ENCODE data around the gene CCDC187.

The CCDC187 gene

GRCh38 chr9:136265561-136266355, 38.1 kb downstream of the CCDC187 start:
- DNase-seq: no peak

DNA sequence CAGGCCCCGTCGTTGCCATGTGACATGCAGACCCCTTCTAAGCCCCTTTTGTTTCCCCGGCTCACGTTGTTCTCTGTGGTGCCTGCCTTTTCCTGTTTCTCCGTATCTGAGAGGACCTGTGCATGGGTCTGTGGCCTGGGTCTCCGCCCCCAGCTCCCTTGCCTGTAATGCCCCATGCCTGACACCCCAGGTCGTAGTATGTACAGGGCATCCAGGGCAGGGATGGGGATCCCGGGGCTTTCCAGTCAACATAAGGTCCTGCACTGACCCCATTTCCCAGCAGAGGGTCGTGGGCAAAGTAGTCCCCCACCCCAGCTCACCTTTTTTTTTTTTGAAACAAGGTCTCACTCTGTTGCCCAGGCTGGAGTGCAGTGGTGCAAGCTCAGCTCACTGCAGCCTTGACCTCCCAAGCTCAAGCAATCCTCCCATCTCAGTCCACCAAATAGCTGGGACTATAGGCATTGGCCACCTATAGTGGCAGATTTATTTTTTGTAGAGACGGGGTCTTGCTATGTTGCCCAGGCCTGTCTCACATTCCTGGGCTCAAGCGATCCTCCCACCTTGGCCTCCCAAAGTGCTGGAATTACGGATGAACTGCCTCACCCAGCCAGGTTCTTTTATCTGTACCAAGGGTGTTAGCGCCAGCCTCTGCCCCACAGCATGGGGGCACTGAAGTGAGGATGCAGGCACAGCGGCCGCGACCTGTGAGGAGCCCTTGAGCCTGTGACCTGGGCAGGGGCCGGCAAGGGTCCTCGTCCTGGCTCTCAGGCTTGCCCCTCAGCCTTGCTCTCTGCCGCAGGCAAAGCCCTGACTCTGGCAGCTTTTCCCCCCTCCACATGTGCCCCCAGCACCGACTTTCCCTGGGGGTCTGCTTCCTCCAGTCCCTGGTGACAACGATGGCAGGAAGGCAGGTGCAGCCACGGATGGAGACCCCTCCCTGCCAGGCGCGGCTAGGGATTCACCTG, 39.2 kb downstream of the CCDC187 start:
- DNase-seq: no peak

GRCh38 chr9:136264031-136264430, 39.9 kb downstream of the CCDC187 start:
- no peak for DNase-seq

DNA sequence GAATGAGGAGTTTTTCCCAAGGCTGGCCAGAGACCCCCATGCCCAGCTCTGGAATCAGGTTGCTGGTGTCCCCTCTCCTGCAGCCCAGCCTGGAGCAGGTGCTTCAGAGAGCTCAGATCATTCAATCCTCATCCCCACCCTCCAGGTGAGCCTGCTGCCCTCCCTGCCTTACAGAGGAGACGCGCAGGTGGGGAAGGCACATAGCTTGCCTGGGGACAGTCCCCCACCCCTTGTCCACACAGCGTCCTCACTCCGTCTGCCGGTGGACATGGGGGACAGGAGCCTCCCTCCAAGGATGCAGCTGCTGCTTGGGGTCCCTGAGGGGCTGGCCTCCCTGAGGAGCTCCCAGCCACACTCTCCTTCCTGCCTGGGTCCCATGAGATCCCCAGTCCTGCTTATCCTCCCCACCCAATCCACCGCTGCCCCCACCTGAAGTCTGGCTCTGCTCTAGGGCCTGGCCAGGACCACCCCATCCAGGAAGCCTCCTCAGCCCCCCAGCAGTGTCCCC, 41.2 kb downstream of the CCDC187 start:
- no peak for DNase-seq

- DNase-seq: no peak
These were observed 42.0 kb downstream of the CCDC187 start for GRCh38 chr9:136261686-136262430.

DNA sequence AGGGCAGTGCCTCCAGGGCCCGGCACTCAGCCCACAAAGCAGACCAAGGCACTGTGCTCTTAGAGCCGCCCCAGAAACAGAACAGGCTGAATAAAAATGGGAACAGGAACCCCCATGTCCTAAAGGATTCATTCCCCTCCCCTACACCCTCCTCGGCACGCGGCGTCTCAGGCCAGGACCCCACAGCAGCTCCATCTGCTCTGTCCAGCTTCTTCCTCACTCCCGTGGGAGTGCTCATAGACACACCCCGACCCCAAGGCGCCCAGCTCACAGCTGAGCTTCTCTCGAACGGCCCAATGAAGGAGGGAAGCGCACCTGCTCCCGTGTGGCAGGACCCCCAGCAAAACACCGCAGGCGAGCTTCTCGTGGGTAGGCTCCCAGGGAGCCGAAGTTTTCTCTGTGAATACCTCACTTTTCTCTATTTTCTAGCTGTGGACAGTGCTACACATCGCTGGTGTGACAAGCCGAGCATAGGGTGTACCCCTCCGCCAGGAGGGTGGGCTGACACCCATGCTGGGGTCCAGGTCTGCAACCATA, 42.9 kb downstream of the CCDC187 start:
- DNase-seq: no peak

DNA sequence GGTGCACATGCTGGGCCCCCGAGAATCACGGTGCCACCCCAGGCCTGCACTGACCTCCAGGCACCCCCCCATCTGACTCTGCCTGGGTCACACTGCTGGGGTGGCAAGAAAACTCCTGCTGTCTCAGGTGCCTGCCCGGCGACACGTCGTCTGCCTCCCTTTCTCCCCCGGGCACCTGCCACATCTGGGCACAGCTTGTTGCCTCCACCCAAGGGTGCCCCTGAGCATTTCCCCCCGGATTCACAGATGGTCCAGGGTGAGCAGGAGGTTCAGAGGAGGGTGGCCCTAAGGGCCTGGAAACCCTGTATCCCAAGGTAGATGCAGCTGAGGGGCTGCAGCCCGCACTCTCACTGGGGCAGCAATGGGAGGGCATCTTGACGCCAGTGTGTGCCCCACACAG, 43.4 kb downstream of the CCDC187 start:
- no peak for DNase-seq

DNA sequence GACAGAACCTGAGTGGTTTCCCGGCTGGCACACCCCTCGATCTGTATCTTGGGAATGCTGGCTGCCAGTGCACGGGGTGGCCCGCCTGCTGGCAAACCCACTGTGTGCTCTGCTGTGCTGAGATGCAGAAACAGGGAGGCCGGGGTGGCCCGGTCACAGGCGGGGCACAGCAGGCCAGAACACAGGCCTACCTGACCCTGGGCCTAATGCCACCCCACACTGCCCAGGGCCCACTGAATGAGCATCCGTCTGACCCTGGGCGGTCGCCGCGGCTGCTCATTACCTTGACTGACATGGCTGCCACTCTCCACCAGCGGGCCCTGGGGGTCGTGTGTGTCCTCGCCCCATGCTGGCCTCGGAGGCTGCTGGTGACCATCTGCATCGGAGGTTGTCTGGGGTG, 44.1 kb downstream of the CCDC187 start:
- DNase-seq: no peak

DNA sequence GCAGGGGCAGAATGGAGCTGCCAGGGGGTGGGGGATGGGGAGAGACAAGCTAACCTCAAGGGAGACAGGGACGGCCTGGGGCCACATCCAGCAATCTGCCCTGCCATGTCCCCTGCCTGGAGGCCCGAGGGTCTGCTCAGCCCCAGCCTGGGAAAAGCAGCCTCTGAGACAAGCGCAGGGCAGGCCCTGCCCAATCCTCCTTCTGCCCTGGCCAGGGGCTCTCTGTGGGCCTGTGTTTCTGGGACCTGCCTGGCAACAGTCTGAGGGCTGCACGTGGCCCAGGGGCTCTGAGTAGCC, 44.4 kb downstream of the CCDC187 start:
- no peak for DNase-seq

- DNase-seq: no peak
These were observed 44.9 kb downstream of the CCDC187 start for GRCh38 chr9:136258786-136259516.

DNA sequence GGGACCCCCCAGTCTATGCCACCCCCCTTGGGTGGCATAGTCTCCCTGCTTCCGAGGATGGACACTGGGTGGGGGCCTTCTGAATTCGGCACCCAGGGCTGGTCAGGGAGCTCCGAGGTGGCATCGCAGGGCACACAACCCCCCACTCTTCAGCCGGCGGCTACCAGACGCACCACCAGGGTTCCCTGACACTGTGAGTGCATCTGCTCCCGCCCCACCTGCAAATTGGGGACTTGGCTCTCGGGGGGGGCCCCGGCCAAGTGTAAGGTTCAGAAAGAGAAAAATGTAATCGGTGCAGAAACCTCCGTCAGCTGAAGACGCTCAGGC, 45.6 kb downstream of the CCDC187 start:
- no peak for DNase-seq

GRCh38 chr9:136257381-136258298, 46.3 kb downstream of the CCDC187 start:
- no peak for DNase-seq

- no peak for DNase-seq
These were observed 47.7 kb downstream of the CCDC187 start for GRCh38 chr9:136255896-136256890.

DNA sequence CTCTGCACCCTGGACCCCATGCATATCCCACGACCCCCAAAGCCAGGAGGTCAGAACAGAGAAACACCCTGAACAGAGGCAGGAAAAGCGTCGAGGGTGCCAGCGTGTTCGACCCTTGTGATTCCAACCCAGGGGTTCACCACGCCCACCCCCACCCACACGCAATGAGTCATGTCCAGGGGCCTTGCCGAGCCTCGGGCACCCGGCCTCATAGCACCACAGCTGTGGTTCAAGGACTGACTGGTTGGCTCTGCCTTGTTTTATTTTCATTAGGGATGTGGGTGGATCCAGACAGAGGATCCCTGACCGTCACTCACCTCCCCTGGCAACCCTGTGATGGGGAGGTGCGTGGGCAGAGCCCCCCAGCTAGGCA, 48.7 kb downstream of the CCDC187 start:
- no peak for DNase-seq

DNA sequence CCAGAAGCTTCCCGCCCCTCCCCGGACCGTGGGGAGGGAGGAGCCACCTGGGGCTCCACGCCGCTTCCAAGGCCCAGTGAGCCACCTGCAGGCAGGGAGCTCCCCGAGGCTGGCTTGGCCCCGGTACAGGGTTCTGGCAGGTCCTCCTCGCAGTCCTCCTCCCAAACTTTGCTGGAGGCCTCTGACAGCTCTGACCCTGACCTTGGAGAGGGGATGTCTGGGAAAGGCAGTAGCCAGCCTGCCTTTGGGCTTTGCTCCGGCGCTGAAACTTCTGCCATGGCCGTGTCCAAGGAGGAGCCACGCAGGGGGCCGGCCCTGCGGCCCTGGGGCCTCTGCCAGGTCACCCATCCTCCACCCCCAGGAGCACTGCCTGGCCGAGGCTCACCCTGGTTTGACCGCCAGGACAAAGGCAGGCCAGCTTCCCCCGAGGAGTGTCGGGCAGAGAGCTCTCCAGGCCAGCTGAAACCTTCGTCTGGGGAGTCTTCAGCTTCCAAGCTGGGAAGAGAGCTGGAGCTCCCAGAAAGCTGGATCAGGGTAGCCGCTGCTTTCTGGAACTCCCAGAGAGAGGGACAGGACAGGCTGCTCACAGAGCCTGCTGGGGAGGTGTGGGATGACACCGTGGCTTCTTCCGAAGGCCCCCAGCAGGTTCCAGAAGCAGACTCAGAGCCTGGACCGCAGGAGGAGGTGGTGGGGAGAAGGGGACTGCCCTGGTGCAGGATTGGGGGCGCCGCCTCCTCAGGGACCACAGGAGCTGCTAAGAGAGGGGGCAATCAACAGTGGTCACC, 49.3 kb downstream of the CCDC187 start:
- no peak for DNase-seq

GRCh38 chr9:136253246-136254130, 50.4 kb downstream of the CCDC187 start:
- DNase-seq: no peak

DNA sequence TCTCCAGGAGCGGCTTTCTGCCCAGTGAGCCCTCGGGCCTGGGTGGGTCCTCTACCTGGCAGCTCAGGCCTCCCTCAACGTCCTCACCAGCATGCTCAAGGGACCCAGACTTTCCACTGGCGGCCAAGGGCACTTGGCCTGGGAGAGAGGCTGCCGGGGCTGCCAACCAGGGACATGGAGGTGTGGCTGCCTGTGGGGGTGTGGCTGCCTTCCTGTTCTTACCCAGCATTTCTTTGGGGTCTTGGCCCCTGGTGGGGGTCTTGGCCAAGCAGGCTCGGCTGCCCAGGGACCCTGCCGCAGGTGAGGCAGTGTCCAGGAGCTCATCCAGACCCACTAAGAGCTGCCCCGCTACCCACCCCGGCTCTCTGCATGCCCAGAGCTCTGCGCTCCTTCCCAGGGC, 51.0 kb downstream of the CCDC187 start:
- DNase-seq: no peak

- DNase-seq: no peak
These were observed 51.6 kb downstream of the CCDC187 start for GRCh38 chr9:136252281-136252680.

All from stimulated activated CD4-positive, alpha-beta T cell treated with anti-CD3 and anti-CD28 coated beads, Interleukin-4, amount 100 ng/mL, for 24 hours (primary cell).